Measurements from ENCODE around the gene CEACAM5.
"Not testable (repeated sequence)": the region's sequence is repeated elsewhere in the genome, so short reads cannot be mapped to it uniquely, and the experiment has no call there.

CEACAM5 gene

DNA sequence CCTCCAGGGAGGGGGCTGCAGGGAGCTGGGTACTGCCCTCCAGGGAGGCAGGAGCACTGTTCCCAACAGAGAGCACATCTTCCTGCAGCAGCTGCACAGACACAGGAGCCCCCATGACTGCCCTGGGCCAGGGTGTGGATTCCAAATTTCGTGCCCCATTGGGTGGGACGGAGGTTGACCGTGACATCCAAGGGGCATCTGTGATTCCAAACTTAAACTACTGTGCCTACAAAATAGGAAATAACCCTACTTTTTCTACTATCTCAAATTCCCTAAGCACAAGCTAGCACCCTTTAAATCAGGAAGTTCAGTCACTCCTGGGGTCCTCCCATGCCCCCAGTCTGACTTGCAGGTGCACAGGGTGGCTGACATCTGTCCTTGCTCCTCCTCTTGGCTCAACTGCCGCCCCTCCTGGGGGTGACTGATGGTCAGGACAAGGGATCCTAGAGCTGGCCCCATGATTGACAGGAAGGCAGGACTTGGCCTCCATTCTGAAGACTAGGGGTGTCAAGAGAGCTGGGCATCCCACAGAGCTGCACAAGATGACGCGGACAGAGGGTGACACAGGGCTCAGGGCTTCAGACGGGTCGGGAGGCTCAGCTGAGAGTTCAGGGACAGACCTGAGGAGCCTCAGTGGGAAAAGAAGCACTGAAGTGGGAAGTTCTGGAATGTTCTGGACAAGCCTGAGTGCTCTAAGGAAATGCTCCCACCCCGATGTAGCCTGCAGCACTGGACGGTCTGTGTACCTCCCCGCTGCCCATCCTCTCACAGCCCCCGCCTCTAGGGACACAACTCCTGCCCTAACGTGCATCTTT lies 7.8 kb upstream of the CEACAM5 start:
- DNase-seq (ENCODE audit: low spot score): no peak

DNA sequence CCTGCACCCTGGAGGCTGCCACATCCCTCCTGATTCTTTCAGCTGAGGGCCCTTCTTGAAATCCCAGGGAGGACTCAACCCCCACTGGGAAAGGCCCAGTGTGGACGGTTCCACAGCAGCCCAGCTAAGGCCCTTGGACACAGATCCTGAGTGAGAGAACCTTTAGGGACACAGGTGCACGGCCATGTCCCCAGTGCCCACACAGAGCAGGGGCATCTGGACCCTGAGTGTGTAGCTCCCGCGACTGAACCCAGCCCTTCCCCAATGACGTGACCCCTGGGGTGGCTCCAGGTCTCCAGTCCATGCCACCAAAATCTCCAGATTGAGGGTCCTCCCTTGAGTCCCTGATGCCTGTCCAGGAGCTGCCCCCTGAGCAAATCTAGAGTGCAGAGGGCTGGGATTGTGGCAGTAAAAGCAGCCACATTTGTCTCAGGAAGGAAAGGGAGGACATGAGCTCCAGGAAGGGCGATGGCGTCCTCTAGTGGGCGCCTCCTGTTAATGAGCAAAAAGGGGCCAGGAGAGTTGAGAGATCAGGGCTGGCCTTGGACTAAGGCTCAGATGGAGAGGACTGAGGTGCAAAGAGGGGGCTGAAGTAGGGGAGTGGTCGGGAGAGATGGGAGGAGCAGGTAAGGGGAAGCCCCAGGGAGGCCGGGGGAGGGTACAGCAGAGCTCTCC lies 6.9 kb upstream of the CEACAM5 start:
- no peak for DNase-seq (ENCODE audit: low spot score)

- DNase-seq (ENCODE audit: low spot score): no peak
Observed at GRCh38 chr19:41702171-41702651, 6.2 kb upstream of the CEACAM5 start.

GRCh38 chr19:41703602-41704293 lies 4.7 kb upstream of the CEACAM5 start:
- no peak for DNase-seq (ENCODE audit: low spot score)

GRCh38 chr19:41705393-41706174 lies 2.8 kb upstream of the CEACAM5 start:
- no peak for DNase-seq (ENCODE audit: low spot score)

- DNase-seq (ENCODE audit: low spot score): peak; percentile 1
Observed at GRCh38 chr19:41706741-41707501, 1.5 kb upstream of the CEACAM5 start.

DNA sequence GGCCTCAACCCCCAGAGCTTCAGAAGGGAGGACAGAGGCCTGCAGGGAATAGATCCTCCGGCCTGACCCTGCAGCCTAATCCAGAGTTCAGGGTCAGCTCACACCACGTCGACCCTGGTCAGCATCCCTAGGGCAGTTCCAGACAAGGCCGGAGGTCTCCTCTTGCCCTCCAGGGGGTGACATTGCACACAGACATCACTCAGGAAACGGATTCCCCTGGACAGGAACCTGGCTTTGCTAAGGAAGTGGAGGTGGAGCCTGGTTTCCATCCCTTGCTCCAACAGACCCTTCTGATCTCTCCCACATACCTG lies 969 bp upstream of the CEACAM5 start:
- DNase-seq (ENCODE audit: low spot score): no peak

- no peak for DNase-seq (ENCODE audit: low spot score)
Observed at GRCh38 chr19:41707871-41708371, 505 bp upstream of the CEACAM5 start.

DNA sequence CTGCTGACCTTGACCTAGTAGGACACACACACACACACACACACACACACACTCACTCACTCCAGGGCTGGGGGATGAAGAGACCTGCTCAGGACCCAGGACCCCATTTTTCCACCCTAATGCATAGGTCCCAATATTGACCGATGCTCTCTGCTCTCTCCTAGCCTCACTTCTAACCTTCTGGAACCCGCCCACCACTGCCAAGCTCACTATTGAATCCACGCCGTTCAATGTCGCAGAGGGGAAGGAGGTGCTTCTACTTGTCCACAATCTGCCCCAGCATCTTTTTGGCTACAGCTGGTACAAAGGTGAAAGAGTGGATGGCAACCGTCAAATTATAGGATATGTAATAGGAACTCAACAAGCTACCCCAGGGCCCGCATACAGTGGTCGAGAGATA lies 1.1 kb downstream of the CEACAM5 start:
- DNase-seq (ENCODE audit: low spot score): not testable (repeated sequence)

- no peak for DNase-seq (ENCODE audit: low spot score)
Observed at GRCh38 chr19:41709951-41710645, 1.7 kb downstream of the CEACAM5 start.

DNA sequence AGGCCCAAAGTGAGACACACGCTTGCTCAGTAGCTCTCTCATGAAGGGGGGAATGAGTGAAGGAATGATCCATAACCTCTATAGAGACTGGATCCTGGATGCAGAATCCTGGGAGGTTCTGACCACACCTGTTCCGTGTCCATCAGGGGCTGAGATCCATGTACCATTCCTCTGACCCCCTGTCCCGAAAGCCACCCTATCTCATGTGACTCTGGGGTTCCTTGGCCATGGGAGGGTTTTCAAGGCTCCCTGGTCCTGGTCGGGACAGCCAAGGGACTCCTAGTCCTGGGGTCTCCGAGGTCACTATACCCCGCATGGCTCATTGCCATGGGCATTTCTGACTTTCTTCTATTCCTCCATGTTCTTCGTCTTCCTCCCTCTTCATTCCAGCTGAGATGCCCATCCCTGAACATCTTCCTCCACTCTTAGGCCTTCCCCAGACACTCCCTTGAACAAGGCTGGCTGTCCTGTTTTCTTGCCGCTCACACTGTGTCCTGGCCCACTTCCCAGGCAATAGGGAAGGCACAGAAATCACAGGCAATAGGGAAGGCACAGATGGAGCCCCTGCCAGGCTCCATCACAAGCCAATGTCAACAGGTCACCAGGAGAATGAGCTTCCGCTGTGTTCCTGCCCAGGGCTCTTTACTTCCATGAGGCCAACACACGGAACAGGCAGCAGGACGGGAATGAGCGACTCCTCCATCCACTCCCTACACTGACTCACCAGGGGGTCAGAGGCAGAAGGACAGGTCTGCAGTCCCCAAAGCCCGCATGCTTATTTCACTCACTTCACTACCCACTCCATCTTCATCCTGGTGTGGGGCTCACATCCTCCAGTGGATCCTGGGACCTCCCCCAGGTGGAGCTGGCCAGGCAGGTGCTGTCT lies 3.2 kb downstream of the CEACAM5 start:
- DNase-seq (ENCODE audit: low spot score): no peak

- no peak for DNase-seq (ENCODE audit: low spot score)
Observed at GRCh38 chr19:41714598-41714997, 6.2 kb downstream of the CEACAM5 start.

- no peak for DNase-seq (ENCODE audit: low spot score)
Observed at GRCh38 chr19:41718761-41719160, 10.3 kb downstream of the CEACAM5 start.

DNA sequence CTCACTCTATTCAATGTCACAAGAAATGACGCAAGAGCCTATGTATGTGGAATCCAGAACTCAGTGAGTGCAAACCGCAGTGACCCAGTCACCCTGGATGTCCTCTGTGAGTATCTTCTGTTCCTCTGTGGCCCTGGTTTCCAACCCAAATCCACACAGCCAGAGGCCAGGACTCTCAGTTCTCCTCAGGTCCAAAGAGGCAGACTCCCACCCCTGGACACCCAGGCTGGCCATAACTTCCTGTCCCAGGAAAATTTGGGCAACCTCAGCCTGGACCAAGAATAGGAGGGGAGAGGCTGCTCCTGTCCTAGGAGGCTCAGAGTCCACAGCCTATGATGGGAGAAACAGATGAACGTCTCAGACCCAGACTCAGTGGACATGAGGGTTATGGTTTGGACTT lies 11.7 kb downstream of the CEACAM5 start:
- DNase-seq (ENCODE audit: low spot score): no peak

- DNase-seq (ENCODE audit: low spot score): no peak
Observed at GRCh38 chr19:41726493-41726892, 18.1 kb downstream of the CEACAM5 start.

DNA sequence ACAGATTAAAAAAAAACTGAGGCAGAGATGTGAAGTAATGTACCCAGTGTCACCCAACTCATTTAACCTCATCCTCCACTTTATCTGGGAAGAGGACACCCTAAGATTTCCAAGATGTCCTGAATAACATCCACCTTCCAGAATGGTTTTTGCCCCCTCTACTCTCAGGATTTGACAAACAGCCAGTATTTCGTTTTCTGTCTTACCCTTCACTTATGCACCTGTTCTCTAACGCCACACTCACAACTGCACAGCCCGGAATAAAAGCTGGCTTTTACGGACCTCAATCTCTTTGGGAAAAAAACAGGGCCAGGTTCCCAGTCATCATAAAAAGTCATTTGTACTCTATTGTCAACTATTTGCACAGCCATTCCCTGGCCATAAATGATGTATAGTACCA lies 25.7 kb downstream of the CEACAM5 start:
- no peak for DNase-seq (ENCODE audit: low spot score)

GRCh38 chr19:41734585-41734984 lies 26.2 kb downstream of the CEACAM5 start:
- no peak for DNase-seq (ENCODE audit: low spot score)

DNA sequence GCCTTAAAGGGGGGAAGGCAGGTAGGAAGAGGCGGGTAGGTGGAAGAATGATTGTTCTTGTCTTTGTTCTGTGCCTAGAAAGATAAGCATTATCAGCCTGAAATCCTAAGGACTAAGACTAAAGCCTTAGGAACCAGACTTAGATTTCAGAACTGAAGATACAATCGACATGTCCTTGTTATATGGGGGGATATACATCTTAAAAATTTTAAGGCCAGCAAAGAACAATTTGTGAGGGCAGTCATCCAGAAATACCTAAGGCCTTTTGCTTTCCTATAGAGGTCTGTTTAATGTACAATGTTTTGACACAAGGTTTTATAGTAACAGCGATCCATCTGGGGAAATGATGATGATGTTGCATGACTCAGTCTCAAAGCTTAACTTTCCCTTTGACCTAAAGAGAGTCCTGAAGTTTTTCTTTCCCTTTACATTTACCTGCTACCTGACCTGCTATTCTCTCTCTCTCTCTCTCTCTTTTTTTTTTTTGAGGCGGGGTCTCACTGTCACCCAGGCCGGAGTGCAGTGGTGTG lies 26.7 kb downstream of the CEACAM5 start:
- no peak for DNase-seq (ENCODE audit: low spot score)

DNA sequence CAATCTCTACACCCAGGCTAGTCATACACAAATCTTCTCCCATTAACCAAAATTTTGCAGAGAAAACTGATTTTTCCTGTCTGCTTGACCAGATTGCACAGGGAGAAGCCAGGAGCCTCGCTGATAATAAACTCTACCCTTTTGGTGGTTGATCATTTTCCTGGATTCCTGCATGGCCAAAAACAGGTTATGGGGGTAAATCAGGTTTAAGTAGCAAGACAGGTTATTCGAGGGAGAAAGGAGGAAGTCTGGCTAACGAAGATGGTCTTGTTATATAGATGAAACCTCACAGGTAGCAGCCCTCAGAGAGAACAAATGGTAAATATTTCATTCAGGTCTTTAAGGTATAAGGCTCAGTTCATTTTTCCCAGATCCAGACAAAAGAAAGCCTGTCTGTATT lies 30.9 kb downstream of the CEACAM5 start:
- no peak for DNase-seq (ENCODE audit: low spot score)
